ENCODE results near the gene CACNA1G.

Gene CACNA1G

DNA sequence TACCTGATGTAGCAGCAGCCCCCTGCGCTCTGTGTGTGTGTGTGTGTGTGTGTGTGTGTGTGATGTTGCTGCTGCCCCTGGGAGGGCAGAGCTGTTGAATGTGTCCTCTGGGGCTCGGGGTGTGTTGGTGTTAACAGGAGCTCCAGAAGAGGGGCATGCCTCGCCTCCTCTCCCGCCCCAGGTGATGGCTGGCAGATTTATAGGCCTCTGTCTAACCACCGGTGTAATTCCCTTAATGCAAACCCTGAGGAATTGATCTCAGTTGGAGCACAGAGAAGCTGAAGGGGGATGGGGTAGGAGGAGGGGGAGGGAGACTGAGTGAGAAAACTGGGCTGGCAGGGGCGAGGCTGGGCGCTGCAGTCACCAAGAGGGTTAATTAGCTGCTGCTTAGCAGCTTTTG lies 10.0 kb downstream of the CACNA1G start:
- TF ChIP-seq, protein P1, sequence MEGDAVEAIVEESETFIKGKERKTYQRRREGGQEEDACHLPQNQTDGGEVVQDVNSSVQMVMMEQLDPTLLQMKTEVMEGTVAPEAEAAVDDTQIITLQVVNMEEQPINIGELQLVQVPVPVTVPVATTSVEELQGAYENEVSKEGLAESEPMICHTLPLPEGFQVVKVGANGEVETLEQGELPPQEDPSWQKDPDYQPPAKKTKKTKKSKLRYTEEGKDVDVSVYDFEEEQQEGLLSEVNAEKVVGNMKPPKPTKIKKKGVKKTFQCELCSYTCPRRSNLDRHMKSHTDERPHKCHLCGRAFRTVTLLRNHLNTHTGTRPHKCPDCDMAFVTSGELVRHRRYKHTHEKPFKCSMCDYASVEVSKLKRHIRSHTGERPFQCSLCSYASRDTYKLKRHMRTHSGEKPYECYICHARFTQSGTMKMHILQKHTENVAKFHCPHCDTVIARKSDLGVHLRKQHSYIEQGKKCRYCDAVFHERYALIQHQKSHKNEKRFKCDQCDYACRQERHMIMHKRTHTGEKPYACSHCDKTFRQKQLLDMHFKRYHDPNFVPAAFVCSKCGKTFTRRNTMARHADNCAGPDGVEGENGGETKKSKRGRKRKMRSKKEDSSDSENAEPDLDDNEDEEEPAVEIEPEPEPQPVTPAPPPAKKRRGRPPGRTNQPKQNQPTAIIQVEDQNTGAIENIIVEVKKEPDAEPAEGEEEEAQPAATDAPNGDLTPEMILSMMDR (IDR thresholded peaks at IDR 0.05; ENCODE audit: control insufficient read depth, insufficient read depth, low read depth, low read length, missing control alignments): no peak
- no peak overlapping the region for H3K4me3 ChIP-seq (ENCODE audit: control insufficient read depth, low read depth, low read length)
- no peak for DNase-seq (ENCODE audit: low read depth)

DNA sequence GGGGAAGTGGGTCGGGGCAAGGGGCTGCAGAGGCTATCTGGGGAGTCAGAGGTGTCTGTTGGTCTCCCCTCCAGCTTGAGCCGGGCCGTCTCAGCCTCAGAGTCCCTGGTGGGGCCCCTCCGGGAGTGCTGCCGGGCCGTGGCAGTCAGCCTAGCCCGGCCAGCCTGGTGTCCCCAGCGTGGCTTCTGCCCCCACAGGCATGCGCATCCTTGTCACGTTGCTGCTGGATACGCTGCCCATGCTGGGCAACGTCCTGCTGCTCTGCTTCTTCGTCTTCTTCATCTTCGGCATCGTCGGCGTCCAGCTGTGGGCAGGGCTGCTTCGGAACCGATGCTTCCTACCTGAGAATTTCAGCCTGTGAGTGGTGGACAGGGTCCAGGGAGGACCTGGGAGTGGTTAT lies 11.2 kb downstream of the CACNA1G start:
- TF ChIP-seq, protein P1 (IDR thresholded peaks at IDR 0.05; ENCODE audit: control insufficient read depth, insufficient read depth, low read depth, low read length, missing control alignments): no peak
- no peak overlapping the region for H3K4me3 ChIP-seq (ENCODE audit: control insufficient read depth, low read depth, low read length)
- no peak for DNase-seq (ENCODE audit: low read depth)

DNA sequence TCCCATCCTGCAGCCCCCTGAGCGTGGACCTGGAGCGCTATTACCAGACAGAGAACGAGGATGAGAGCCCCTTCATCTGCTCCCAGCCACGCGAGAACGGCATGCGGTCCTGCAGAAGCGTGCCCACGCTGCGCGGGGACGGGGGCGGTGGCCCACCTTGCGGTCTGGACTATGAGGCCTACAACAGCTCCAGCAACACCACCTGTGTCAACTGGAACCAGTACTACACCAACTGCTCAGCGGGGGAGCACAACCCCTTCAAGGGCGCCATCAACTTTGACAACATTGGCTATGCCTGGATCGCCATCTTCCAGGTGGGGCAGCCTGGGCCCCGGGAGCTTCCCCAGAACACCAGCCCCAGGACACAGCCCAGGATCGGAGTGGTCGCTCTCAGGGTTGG lies 12.0 kb downstream of the CACNA1G start:
- DNase-seq (ENCODE audit: low read depth): no peak
- TF ChIP-seq, protein P1 (IDR thresholded peaks at IDR 0.05; ENCODE audit: control insufficient read depth, insufficient read depth, low read depth, low read length, missing control alignments): no peak
- no peak overlapping the region for H3K4me3 ChIP-seq (ENCODE audit: control insufficient read depth, low read depth, low read length)

DNA sequence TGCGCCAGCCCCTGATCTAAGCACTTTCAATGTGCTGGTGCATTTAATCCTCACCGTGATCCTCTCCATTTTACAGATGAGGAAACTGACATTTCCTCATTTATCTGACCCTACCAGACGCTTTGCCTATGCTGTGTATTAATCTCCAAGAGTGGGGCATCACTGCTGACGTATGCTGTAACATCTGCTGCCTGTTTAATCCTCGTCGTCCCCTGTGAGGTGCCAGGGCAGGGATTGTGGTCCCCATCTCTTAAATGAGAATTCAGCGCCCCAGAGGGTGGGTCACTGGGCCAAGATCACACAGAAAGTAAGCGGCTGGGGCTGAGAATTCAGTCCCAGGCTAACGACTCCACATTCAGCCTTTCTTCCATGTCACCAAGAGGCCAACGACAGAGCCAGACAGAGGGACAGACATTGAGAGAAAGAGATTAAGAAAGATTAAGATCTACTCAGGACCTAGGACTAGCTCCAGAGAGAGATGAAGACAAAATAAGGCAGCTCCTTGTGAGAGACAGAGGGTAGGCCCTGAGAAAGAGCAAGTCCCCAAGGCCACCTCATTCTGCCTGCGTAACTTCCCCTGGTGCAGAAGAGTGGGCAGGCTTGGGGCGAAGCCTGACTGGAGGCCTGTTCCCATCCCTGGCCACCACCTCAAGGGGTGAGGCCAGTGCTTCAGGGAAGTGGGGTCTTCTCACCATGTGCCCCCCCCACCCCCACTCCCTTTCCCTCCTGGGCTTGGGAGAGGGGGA lies 13.5 kb downstream of the CACNA1G start:
- TF ChIP-seq, protein P1 (IDR thresholded peaks at IDR 0.05; ENCODE audit: control insufficient read depth, insufficient read depth, low read depth, low read length, missing control alignments): no peak
- no peak overlapping the region for H3K4me3 ChIP-seq (ENCODE audit: control insufficient read depth, low read depth, low read length)
- DNase-seq (ENCODE audit: low read depth): no peak

DNA sequence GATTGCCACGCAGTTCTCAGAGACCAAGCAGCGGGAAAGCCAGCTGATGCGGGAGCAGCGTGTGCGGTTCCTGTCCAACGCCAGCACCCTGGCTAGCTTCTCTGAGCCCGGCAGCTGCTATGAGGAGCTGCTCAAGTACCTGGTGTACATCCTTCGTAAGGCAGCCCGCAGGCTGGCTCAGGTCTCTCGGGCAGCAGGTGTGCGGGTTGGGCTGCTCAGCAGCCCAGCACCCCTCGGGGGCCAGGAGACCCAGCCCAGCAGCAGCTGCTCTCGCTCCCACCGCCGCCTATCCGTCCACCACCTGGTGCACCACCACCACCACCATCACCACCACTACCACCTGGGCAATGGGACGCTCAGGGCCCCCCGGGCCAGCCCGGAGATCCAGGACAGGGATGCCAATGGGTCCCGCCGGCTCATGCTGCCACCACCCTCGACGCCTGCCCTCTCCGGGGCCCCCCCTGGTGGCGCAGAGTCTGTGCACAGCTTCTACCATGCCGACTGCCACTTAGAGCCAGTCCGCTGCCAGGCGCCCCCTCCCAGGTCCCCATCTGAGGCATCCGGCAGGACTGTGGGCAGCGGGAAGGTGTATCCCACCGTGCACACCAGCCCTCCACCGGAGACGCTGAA lies 15.2 kb downstream of the CACNA1G start:
- no peak for DNase-seq (ENCODE audit: low read depth)

DNA sequence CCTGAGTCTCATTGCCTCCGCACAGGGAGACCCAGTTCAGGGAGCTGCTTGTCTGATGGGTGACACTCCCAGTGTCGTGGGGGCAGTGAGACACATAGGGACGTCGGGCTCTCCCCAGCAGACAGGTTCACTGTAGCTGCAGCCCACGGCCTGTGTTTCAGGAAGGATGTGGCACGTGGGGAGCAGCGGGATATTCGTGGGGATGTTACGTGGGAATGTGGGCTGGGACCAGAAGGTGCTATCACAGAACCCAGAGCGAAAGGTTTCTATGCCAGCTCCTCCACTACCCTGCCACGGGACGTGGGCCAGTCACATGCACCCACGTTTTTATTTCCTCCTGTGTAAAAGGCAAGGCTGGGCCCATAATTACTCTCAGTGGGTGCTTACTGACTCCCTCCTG lies 16.3 kb downstream of the CACNA1G start:
- TF ChIP-seq, protein P1 (IDR thresholded peaks at IDR 0.05; ENCODE audit: control insufficient read depth, insufficient read depth, low read depth, low read length, missing control alignments): no peak
- no peak for DNase-seq (ENCODE audit: low read depth)
- H3K4me3 ChIP-seq (ENCODE audit: control insufficient read depth, low read depth, low read length): no peak overlapping the region

More for the DNA sequence above, 15.2 kb downstream of the CACNA1G start:
- TF ChIP-seq, protein P1 (IDR thresholded peaks at IDR 0.05; ENCODE audit: control insufficient read depth, insufficient read depth, low read depth, low read length, missing control alignments): peak; percentile 3
- no peak overlapping the region for H3K4me3 ChIP-seq (ENCODE audit: control insufficient read depth, low read depth, low read length)
